MM.1S (cell line): ENCODE results near the gene CSH2.

ENCODE experiments used
- DNase-seq: peaks from one replicate; pipeline ENCODE4 v3.0.0-alpha.2; 2015
- H2AFZ ChIP-seq: fragments of 300-600 bp; sonication (generic); 2 replicates; pipeline ENCODE4 v1.6.0; 2016; ENCODE audit warnings: antibody characterized with exemption, low read length
- H3F3A ChIP-seq: fragments of 300-600 bp; sonication (generic); 2 replicates; pipeline ENCODE4 v1.6.1; 2016; ENCODE audit warnings: mild to moderate bottlenecking, antibody characterized with exemption, low read length, moderate library complexity, mixed read lengths; ENCODE audit not compliant: insufficient read depth
- H3K27ac ChIP-seq: fragments of 300-600 bp; sonication (generic); 2 replicates; pipeline ENCODE4 v1.5.1; 2016; ENCODE audit warnings: mild to moderate bottlenecking, low read length
- H3K27me3 ChIP-seq: fragments of 300-600 bp; sonication (generic); replicated peaks from 2 replicates; pipeline ENCODE4 v1.6.0; 2016; ENCODE audit warnings: low read length; ENCODE audit not compliant: insufficient read depth
- H3K36me3 ChIP-seq: fragments of 300-600 bp; sonication (generic); replicated peaks from 2 replicates; pipeline ENCODE4 v1.6.1; 2016; ENCODE audit warnings: mild to moderate bottlenecking, low read length, mixed read lengths; ENCODE audit not compliant: insufficient read depth
- H3K4me1 ChIP-seq: fragments of 300-600 bp; sonication (generic); 2 replicates; pipeline ENCODE4 v1.6.1; 2016; ENCODE audit warnings: low read length, mixed read lengths
- H3K4me2 ChIP-seq: fragments of 300-600 bp; sonication (generic); 2 replicates; pipeline ENCODE4 v1.6.0; 2016; ENCODE audit warnings: low read depth, low read length
- H3K4me3 ChIP-seq: fragments of 300-600 bp; sonication (generic); 2 replicates; pipeline ENCODE4 v1.5.1; 2016; ENCODE audit warnings: low read length, mixed read lengths
- H3K79me2 ChIP-seq: fragments of 300-600 bp; sonication (generic); 2 replicates; pipeline ENCODE4 v1.6.1; 2016; ENCODE audit warnings: mixed run types, low read length, mixed read lengths
- H3K9ac ChIP-seq: fragments of 300-600 bp; sonication (generic); 2 replicates; pipeline ENCODE4 v1.6.1; 2016; ENCODE audit warnings: low read length, mixed read lengths
- H3K9me2 ChIP-seq: fragments of 300-600 bp; sonication (generic); replicated peaks from 2 replicates; pipeline ENCODE4 v1.6.1; 2016; ENCODE audit warnings: mild to moderate bottlenecking, low read length, mixed read lengths; ENCODE audit not compliant: insufficient read depth
- H3K9me3 ChIP-seq: fragments of 300-600 bp; sonication (generic); replicated peaks from 2 replicates; pipeline ENCODE4 v1.6.1; 2016; ENCODE audit warnings: mild to moderate bottlenecking, low read length, mixed read lengths; ENCODE audit not compliant: insufficient read depth
- H4K20me1 ChIP-seq: fragments of 300-600 bp; sonication (generic); 2 replicates; pipeline ENCODE4 v1.6.1; 2016; ENCODE audit warnings: mild to moderate bottlenecking, low read length, moderate library complexity, mixed read lengths; ENCODE audit not compliant: insufficient read depth
- EZH2 ChIP-seq: fragments of 300-600 bp; sonication (generic); optimal IDR thresholded peaks from 2 replicates; pipeline ENCODE3; 2017; ENCODE audit warnings: low read depth, mild to moderate bottlenecking, antibody characterized with exemption, low read length, mixed read lengths
- EZH2phosphoT487 ChIP-seq: fragments of 300-600 bp; sonication (generic); IDR thresholded peaks from 2 replicates; pipeline ENCODE4 v1.6.1; 2018; ENCODE audit warnings: antibody characterized with exemption, low read length
- TF ChIP-seq, protein P1 (sequence below): fragments of 300-600 bp; sonication (generic); IDR thresholded peaks from 2 replicates; pipeline ENCODE4 v1.5.1; 2016; ENCODE audit warnings: antibody characterized with exemption, low read length, mixed read lengths

The CSH2 gene

GRCh38 chr17:63848834-63849689 lies 24.4 kb downstream of the CSH2 start:
- Histone ChIP-seq H2AFZ (peak overlapping the region; percentile 58; the same call in 1 of the 2 replicates), H3K27ac (no peak overlapping the region), H3K27me3 (no peaks in the 10 kb centered on the region)

DNA sequence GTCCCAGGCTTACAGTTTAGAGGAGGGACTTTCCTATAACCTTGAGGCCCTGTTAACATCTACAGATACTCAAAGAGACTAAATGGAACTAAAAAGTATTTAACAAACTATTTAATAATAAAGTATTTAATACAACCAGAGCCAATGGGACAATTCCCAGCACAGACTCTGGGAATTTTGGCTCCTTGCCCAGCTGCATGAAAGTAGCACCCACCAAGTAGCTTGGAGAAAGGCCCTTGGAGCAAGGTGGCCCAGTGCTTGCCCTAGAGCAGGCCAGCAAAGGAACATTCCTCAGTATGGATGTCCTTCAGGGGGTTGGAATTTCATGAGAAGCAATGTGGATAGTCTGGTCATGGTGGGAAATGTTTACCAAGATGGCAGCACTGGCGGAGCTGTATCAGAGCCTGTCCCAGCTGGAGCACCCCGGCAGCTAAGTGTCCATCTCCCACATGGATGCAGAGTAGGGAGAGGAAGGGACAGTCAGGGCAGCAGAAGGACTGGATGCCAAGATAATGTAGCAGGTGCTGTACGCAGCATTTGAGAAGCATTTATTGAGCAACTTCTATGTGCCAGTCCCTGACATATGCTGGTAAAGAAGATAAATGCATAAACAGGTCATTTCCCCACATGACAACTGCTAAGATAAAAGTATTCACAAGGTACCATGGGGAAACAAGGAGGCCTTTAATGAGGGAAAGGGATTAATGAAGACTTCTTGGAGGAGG lies 25.8 kb downstream of the CSH2 start:
- TF ChIP-seq EZH2 (no peak), EZH2phosphoT487 (no peak)
- TF ChIP-seq, protein P1, sequence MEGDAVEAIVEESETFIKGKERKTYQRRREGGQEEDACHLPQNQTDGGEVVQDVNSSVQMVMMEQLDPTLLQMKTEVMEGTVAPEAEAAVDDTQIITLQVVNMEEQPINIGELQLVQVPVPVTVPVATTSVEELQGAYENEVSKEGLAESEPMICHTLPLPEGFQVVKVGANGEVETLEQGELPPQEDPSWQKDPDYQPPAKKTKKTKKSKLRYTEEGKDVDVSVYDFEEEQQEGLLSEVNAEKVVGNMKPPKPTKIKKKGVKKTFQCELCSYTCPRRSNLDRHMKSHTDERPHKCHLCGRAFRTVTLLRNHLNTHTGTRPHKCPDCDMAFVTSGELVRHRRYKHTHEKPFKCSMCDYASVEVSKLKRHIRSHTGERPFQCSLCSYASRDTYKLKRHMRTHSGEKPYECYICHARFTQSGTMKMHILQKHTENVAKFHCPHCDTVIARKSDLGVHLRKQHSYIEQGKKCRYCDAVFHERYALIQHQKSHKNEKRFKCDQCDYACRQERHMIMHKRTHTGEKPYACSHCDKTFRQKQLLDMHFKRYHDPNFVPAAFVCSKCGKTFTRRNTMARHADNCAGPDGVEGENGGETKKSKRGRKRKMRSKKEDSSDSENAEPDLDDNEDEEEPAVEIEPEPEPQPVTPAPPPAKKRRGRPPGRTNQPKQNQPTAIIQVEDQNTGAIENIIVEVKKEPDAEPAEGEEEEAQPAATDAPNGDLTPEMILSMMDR: no peak
- Histone ChIP-seq H3K36me3 (no peaks in the 10 kb centered on the region), H3K79me2 (no peaks in the 10 kb centered on the region), H3K27me3 (no peaks in the 10 kb centered on the region), H4K20me1 (no peaks in the 10 kb centered on the region), H3K27ac (no peak overlapping the region), H3F3A (peaks cover 15% of the 10 kb centered on the region), H3K9ac (no peak overlapping the region), H3K9me3 (no peaks in the 10 kb centered on the region), H3K4me1 (peaks cover 3% of the 10 kb centered on the region; the same call in 1 of the 2 replicates), H2AFZ (no peak overlapping the region), H3K9me2 (no peaks in the 10 kb centered on the region), H3K4me3 (no peak overlapping the region), H3K4me2 (no peak overlapping the region)
- DNase-seq: peak; percentile 3

More at GRCh38 chr17:63848834-63849689, 24.4 kb downstream of the CSH2 start:
- Histone ChIP-seq H3K79me2 (no peaks in the 10 kb centered on the region), H3K9me2 (no peaks in the 10 kb centered on the region), H3K4me1 (peaks cover 3% of the 10 kb centered on the region; the same call in 1 of the 2 replicates), H4K20me1 (no peaks in the 10 kb centered on the region), H3K36me3 (no peaks in the 10 kb centered on the region), H3K9me3 (no peaks in the 10 kb centered on the region), H3K4me2 (no peak overlapping the region), H3K9ac (no peak overlapping the region), H3F3A (peaks cover 5% of the 10 kb centered on the region), H3K4me3 (no peak overlapping the region)
- DNase-seq: peak; percentile 40
- TF ChIP-seq EZH2phosphoT487 (no peak), EZH2 (no peak)
- TF ChIP-seq, protein P1: peak; percentile 24

DNA sequence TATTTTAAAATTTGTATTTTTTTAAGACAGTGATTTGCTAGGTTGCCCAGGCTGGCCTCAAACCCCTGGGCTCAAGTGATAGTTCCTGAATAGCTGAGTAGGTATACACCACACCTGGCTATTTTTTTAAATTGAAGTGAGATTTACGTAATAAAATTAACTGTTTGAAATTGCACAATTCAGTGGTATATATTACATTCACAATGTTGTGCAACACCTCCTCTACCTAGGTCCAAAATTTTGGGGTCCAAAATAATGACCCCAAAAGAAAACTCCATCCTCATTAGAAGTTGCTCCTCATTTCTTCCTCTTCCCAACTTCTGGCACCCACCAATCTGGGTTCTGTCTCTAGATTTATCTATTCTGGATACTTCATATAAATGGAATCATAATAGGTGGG lies 28.0 kb downstream of the CSH2 start:
- no peaks in the 10 kb centered on the region for H3K9me2 ChIP-seq

More for the DNA sequence above, 28.0 kb downstream of the CSH2 start:
- H3K36me3 ChIP-seq: no peaks in the 10 kb centered on the region
- peaks cover 15% of the 10 kb centered on the region for H3F3A ChIP-seq
- H3K27ac ChIP-seq: no peak overlapping the region
- no peaks in the 10 kb centered on the region for H3K9me3 ChIP-seq
- H3K79me2 ChIP-seq: peaks cover 18% of the 10 kb centered on the region
- no peak overlapping the region for H3K4me3 ChIP-seq
- H3K9ac ChIP-seq: no peak overlapping the region
- H3K4me2 ChIP-seq: no peak overlapping the region
- H3K4me1 ChIP-seq: peaks cover 13% of the 10 kb centered on the region
- H4K20me1 ChIP-seq: no peaks in the 10 kb centered on the region; the same call in 1 of the 2 replicates
- H2AFZ ChIP-seq: no peak overlapping the region
- TF ChIP-seq EZH2phosphoT487 (no peak), EZH2 (no peak)
- TF ChIP-seq, protein P1: no peak
- no peaks in the 10 kb centered on the region for H3K27me3 ChIP-seq
- no peak for DNase-seq
